HG02588 (cell line): ENCODE data around the gene SNX13.

Experiments
- ATAC-seq: cut with Tn5 transposase; IDR thresholded peaks from one replicate; pipeline ENCODE4 v1.9.1; 2021; ENCODE audit warnings: mild to moderate bottlenecking, moderate library complexity; ENCODE audit not compliant: unreplicated experiment

Gene SNX13

GRCh38 chr7:17948526-17949238, 8.4 kb upstream of the SNX13 start:
- ATAC-seq = no peak

GRCh38 chr7:17947620-17948019, 7.3 kb upstream of the SNX13 start:
- no peak for ATAC-seq

- peak; percentile 63 for ATAC-seq
Observed at GRCh38 chr7:17946591-17946990, 6.3 kb upstream of the SNX13 start.

- ATAC-seq = no peak
Observed at GRCh38 chr7:17944720-17945119, 4.4 kb upstream of the SNX13 start.

DNA sequence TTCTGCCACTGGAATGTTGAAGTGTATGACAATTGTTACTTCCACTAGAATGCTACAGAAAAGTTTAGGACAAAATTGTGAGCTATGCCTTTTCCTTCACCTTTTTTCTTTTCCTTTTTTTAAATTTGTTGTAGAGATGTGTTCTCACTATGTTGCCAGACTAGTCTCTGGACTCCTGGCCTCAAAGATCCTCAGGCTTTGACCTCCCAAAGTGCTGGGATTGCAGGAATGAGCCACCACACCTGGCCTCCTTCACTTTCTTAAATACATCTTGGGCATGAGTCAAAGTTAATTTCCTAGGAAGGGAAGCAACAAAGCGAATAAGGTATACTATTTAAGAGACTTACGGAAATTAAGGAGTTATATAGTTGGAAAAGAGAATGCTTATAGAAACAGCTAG, 2.7 kb upstream of the SNX13 start:
- no peak for ATAC-seq

- ATAC-seq = no peak
Observed at GRCh38 chr7:17942231-17942630, 1.9 kb upstream of the SNX13 start.

GRCh38 chr7:17940951-17941431, 697 bp upstream of the SNX13 start:
- no peak for ATAC-seq

GRCh38 chr7:17939606-17940301, 540 bp downstream of the SNX13 start:
- ATAC-seq = peak; percentile 35

DNA sequence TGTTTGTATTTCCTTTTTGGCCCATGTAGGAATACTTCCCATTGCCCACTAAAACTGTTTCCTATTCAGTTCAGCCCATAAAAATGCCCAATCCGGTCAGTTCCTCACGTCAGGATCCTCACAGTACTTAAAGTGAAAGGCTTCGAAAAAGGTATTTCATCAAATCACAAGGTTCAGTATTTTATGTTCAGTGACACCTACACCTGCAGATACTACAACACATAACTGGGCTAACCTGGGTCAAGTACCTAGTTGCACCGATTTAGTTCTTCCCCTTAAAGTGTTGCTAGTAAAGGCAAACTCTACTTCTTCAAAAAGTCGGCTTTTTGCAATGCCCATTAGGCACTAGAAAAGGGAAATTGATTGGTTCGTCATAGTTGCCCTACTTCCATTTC, 1.1 kb downstream of the SNX13 start:
- no peak for ATAC-seq

DNA sequence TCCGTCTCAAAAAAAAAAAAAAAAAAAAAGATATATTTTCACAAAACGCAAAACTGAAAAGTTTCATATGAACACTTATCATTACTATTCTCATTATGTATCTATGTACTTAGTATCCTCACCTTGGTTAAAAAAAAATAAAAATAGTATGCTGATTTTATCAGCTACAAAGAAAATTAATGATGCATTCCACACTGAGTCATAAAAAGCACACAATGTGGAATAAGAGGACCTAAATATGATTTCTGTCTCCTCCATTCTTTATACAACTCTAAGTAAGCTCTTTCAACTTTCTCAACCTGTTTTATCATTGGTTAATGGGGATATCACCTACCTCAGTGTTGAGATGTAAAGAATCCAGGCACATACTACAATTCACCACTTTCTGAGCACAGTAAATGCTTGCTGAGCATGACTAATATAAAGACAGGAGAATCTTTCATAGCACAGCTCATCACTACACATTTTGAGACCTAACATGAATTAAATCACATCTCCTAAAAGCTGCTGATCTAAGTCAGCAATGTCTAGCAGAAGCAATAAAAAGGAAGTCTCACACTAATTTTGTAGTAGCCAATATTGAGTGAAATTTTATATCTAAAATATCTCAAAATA, 2.7 kb downstream of the SNX13 start:
- no peak for ATAC-seq

DNA sequence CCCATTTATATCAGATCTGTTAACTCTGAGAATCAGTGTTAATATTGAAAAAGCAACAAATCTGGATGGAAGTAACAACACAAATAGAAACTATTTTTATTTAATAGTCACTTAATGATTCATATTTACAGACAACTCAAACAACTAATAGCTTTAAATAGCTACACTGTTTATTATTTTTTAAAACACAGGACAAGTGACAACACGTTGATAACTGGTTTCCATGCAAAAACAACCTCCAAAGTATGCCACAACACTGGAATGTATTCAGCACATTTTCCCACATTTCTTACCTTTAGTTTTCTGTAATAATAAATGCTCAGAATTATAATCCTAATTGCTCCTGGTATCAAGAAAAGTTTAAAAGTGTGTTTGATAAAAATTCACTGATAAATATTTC, 4.0 kb downstream of the SNX13 start:
- no peak for ATAC-seq

- no peak for ATAC-seq
Observed at GRCh38 chr7:17934612-17935240, 5.6 kb downstream of the SNX13 start.

GRCh38 chr7:17934094-17934493, 6.2 kb downstream of the SNX13 start:
- no peak for ATAC-seq

DNA sequence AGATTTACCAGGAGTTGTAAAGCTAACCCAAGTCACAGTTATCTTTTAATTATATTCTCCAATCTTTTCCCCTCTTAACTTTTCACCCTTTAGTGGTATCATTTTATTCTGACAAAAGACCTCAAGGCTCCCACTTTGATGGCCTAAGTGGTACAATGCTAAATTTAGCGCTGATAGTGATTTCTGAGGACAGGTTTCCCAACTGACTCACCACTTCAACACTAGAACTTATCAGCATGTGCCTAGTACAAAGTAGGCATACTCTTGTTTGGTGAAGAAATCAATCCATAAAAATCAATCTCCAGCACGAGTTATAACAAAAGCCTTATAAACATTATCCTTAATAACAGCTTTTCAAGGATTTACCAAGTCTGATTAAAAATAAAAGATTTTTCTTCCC, 7.5 kb downstream of the SNX13 start:
- no peak for ATAC-seq

- ATAC-seq = no peak
Observed at GRCh38 chr7:17931069-17931468, 9.2 kb downstream of the SNX13 start.

DNA sequence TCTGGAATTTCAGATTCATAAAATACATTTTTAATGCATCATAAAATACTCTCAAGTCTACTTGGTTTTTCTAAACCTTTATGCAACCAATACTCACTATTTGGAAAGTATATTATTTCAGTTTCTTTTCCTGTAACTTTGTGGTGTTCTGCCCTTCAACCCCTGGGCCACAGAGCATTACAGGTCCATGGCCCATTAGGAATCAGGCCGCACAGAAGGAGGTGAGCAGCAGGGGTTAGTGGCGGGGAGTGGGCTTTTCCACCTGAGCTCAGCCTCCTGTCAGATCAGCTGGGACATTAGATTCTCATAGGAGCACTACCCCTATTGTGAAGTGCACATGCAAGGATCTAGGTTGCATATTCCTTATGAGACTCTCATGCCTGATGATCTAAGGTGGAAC, 9.7 kb downstream of the SNX13 start:
- ATAC-seq = no peak

GRCh38 chr7:17929647-17930395, 10.5 kb downstream of the SNX13 start:
- no peak for ATAC-seq

GRCh38 chr7:17928055-17928454, 12.2 kb downstream of the SNX13 start:
- no peak for ATAC-seq

DNA sequence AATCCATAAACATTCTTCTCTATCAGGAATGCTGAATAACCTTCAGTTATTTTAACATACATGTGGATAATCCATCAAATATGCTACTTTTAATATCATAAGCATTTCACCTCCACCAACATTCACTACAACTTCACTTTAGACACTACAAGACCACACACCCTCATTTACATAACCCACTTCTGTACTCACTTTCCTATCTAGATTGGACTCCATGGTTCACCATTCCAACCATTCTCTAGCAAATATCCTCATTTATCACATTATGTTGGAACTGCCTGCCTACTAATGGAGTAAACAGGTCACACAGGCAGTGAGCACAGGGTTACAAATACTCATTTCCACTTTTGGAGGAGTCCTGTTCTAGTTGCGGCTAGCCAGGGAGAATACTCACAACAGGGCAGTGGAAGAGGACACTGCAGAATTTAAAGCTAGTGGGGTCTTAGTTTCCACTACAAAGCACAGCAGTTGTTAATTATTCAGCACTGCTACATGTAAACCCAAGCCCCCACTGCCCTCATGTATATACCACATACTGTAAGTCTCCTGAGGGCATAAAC, 18.4 kb downstream of the SNX13 start:
- ATAC-seq = no peak

DNA sequence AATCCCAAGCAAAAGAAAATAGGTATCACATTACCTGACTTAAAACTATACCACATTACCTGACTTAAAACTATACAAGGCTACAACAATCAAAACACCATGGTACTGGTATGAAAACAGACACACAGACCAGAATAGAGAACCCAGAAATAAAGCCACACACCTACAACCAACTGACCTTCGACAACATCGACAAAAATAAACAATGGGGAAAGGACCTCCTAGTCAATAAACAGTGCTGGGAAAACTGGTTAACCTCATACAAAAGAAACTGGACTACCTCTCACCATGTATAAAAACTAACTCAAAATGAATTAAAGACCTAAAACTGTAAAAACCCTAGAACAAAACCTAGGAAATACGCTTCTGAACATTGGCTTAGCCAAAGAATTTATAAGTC, 22.5 kb downstream of the SNX13 start:
- ATAC-seq = no peak

DNA sequence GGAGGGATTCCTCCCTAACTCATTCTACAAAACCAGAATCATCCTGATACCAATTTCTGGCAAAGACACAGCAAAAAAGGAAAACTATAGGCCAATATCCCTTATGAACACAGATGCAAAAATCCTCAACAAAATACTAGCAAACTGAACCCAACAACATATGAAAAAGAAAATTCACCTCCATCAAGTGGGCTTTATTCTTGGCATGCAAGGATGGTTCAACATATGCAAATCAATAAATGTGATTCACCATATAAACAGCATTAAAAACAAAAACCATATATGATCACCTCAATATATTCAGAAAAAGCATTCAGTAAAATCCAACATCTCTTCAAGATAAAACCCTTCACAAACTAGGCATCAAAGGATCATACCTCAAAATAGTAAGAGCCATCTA, 23.5 kb downstream of the SNX13 start:
- ATAC-seq = no peak
